RWPE2 (cell line): Measurements from ENCODE around the gene FOCAD.

Source experiments
- ATAC-seq: fragments of 200-7000 bp; cut with Tn5 transposase; 3 replicates; pipeline ENCODE4 v1.9.1; 2021; ENCODE audit warnings: low read depth
- DNase-seq: peaks from one replicate; pipeline ENCODE4 v3.0.0-alpha.2; 2020; ENCODE audit warnings: low spot score
- H3K27ac ChIP-seq: fragments of 450-650 bp; 2 replicates; pipeline ENCODE4 v1.5.1; 2017; ENCODE audit warnings: mild to moderate bottlenecking; ENCODE audit not compliant: poor library complexity, severe bottlenecking
- H3K27me3 ChIP-seq: fragments of 250-450 bp; sonication (Bioruptor Pico); 2 replicates; pipeline ENCODE4 v1.5.1; 2021; ENCODE audit warnings: mild to moderate bottlenecking, moderate library complexity; ENCODE audit not compliant: insufficient read depth, poor library complexity, severe bottlenecking
- H3K36me3 ChIP-seq: fragments of 250-450 bp; sonication (Bioruptor Pico); 2 replicates; pipeline ENCODE4 v1.5.1; 2020; ENCODE audit warnings: low read depth, mild to moderate bottlenecking, moderate library complexity
- H3K4me1 ChIP-seq: fragments of 250-450 bp; sonication (Bioruptor Pico); 2 replicates; pipeline ENCODE4 v1.5.1; 2021; ENCODE audit warnings: mild to moderate bottlenecking, moderate library complexity; ENCODE audit not compliant: insufficient read depth, poor library complexity, severe bottlenecking
- H3K4me3 ChIP-seq: fragments of 250-450 bp; sonication (Bioruptor Pico); 2 replicates; pipeline ENCODE4 v1.5.1; 2021; ENCODE audit warnings: mild to moderate bottlenecking, moderate library complexity; ENCODE audit not compliant: severe bottlenecking
- H3K9me3 ChIP-seq: fragments of 250-450 bp; sonication (Bioruptor Pico); 2 replicates; pipeline ENCODE4 v1.5.1; 2021; ENCODE audit warnings: mild to moderate bottlenecking, moderate library complexity; ENCODE audit not compliant: severe bottlenecking
- TF ChIP-seq, protein P1 (sequence below): fragments of 450-650 bp; IDR thresholded peaks from one replicate; pipeline ENCODE4 v1.5.1; 2017; ENCODE audit warnings: mild to moderate bottlenecking, moderate library complexity; ENCODE audit not compliant: poor library complexity, severe bottlenecking

The FOCAD gene

DNA sequence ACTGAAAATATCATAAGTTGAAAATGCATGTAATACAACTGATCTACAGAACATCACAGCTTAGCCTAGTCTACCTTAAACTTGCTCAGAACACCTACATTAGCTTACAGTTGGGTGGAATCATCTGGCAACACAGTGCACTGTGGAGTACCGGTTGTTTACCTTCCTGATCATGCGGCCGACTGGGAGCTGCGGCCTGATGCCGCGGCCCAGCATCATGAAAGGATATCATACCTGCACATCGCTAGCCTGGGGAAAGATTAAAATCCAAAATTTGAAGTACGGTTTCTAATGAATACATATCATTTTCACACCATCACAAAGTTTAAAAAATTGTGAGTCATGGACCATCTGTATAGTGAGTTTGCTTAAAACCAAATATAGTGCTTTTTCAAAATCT is 345.6 kb downstream of the FOCAD start:
- no peaks in the 10 kb centered on the region for H3K27me3 ChIP-seq
- H3K9me3 ChIP-seq, result no peaks in the 10 kb centered on the region
- no peak for DNase-seq
- peaks cover 5% of the 10 kb centered on the region for H3K36me3 ChIP-seq
- TF ChIP-seq, protein P1, sequence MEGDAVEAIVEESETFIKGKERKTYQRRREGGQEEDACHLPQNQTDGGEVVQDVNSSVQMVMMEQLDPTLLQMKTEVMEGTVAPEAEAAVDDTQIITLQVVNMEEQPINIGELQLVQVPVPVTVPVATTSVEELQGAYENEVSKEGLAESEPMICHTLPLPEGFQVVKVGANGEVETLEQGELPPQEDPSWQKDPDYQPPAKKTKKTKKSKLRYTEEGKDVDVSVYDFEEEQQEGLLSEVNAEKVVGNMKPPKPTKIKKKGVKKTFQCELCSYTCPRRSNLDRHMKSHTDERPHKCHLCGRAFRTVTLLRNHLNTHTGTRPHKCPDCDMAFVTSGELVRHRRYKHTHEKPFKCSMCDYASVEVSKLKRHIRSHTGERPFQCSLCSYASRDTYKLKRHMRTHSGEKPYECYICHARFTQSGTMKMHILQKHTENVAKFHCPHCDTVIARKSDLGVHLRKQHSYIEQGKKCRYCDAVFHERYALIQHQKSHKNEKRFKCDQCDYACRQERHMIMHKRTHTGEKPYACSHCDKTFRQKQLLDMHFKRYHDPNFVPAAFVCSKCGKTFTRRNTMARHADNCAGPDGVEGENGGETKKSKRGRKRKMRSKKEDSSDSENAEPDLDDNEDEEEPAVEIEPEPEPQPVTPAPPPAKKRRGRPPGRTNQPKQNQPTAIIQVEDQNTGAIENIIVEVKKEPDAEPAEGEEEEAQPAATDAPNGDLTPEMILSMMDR, result no peak
- peaks cover 3% of the 10 kb centered on the region for H3K4me1 ChIP-seq
- no peak overlapping the region for H3K27ac ChIP-seq
- no peak overlapping the region for H3K4me3 ChIP-seq
- no peak for ATAC-seq

DNA sequence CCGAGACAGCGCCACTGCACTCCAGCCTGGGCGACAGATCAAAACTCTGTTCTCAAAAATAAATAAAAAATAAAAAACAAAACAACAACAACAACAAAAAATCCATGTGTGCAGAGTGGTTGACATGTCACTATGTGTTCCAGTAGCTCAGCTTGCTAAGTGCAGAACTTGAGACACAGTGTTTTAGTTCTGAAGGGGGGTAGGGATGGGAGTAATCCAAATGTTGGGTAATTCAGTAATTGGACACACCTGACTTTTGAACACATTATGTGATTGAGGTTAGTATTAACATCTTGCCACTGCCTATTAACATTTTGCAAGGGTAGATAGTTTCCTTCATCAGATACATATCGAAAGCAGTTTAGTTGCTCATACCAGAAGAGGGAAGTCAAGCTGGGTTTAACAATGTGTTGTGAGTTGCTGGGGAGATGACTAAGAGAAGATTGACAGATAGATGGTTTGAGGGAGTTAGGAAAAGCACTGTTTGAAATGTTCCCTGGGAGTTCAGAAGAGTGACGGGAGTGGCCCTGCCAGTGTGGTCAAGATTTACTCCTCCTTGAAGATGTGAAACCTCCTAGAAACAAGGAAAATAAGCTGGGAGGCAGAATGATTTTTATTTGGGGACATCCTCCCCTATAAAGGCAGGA is 346.5 kb downstream of the FOCAD start:
- H3K9me3 ChIP-seq, result no peaks in the 10 kb centered on the region
- no peak for DNase-seq
- ATAC-seq, result peak; percentile 76
- TF ChIP-seq, protein P1, result no peak
- peaks cover 3% of the 10 kb centered on the region for H3K4me1 ChIP-seq
- H3K4me3 ChIP-seq, result peak overlapping the region; percentile 33
- H3K36me3 ChIP-seq, result no peaks in the 10 kb centered on the region; the same call in 1 of the 2 replicates
- H3K27me3 ChIP-seq, result no peaks in the 10 kb centered on the region
- peak overlapping the region; percentile 44 for H3K27ac ChIP-seq

- peaks cover 3% of the 10 kb centered on the region for H3K4me1 ChIP-seq
- peak within 1 kb of the TSS; percentile 44 for H3K27ac ChIP-seq
- H3K4me3 ChIP-seq, result peak within 1 kb of the TSS; percentile 33
- H3K27me3 ChIP-seq, result no peaks in the 10 kb centered on the region
- TF ChIP-seq, protein P1, result no peak
- no peak for DNase-seq
- H3K9me3 ChIP-seq, result no peaks in the 10 kb centered on the region
- ATAC-seq, result peak; percentile 85
- H3K36me3 ChIP-seq, result no peaks in the 10 kb centered on the region
Measured at GRCh38 chr9:21031091-21031807, 347.2 kb downstream of the FOCAD start, which contains the start of gene HACD4. HACD4 (minus strand) TSS chr9:21031640; CDS start chr9:21031590, 50 bp downstream.

- TF ChIP-seq, protein P1, result no peak
- Histone ChIP-seq H3K4me3 (peak overlapping the region; percentile 33), H3K4me1 (peaks cover 3% of the 10 kb centered on the region), H3K9me3 (no peaks in the 10 kb centered on the region), H3K36me3 (no peaks in the 10 kb centered on the region), H3K27me3 (no peaks in the 10 kb centered on the region), H3K27ac (peak overlapping the region; percentile 44)
- DNase-seq (no peak), ATAC-seq (no peak)
Measured at GRCh38 chr9:21031808-21032183, 347.7 kb downstream of the FOCAD start.

DNA sequence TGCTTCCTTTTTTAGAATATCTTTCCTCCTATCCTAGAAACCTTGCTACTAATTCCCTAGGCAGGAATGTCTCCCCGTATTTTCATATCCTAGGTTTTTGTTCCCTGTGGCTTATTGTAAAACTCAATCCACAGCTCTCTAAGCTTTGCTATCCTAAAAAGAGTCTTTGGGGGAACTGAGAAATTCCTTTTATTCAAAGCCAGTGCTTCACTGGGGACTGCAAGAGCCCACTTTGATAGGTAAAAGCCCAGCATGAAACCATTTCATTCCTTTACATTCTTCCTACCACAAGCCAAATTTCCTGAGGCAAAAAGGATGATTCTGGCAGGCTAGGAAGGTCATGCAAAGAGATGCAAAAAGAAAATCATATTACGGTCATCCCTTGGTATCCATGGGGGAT is 353.2 kb downstream of the FOCAD start:
- TF ChIP-seq, protein P1, result no peak
- no peak overlapping the region for H3K4me3 ChIP-seq
- no peak overlapping the region for H3K27ac ChIP-seq
- DNase-seq (no peak), ATAC-seq (no peak)
- no peaks in the 10 kb centered on the region for H3K27me3 ChIP-seq
- no peaks in the 10 kb centered on the region for H3K36me3 ChIP-seq
- H3K9me3 ChIP-seq, result no peaks in the 10 kb centered on the region
- no peaks in the 10 kb centered on the region for H3K4me1 ChIP-seq
